Progenitor cell of endocrine pancreas (in vitro differentiated cells): ENCODE results near the gene ABHD17A. TPM values are rescaled to one million over a fixed set of nuclear protein-coding genes. Genes with fewer than 3 reads are reported as not detected.

Source experiments
- DNase-seq: peaks from one replicate; pipeline ENCODE4 v3.0.0; 2021; ENCODE audit warnings: low spot score; ENCODE audit not compliant: unreplicated experiment
- H3K27ac Mint-ChIP-seq: 2 replicates; pipeline ENCODE4 v1.8.0; 2021; ENCODE audit warnings: mild to moderate bottlenecking, moderate library complexity, mixed read lengths
- H3K27me3 Mint-ChIP-seq: 2 replicates; pipeline ENCODE4 v1.8.0; 2021; ENCODE audit warnings: mixed read lengths
- H3K36me3 Mint-ChIP-seq: 2 replicates; pipeline ENCODE4 v1.8.0; 2022; ENCODE audit warnings: mixed read lengths; ENCODE audit not compliant: insufficient read depth
- H3K4me1 Mint-ChIP-seq: 2 replicates; pipeline ENCODE4 v1.8.0; 2021; ENCODE audit warnings: low read depth, mixed read lengths
- H3K4me3 Mint-ChIP-seq: 2 replicates; pipeline ENCODE4 v1.8.0; 2021; ENCODE audit warnings: low read depth, mild to moderate bottlenecking, moderate library complexity, mixed read lengths
- H3K9me3 Mint-ChIP-seq: 2 replicates; pipeline ENCODE4 v1.8.0; 2021; ENCODE audit warnings: low read depth, mixed read lengths
- CTCF ChIP-seq: fragments of 200-600 bp; sonication (generic); IDR thresholded peaks from one replicate; pipeline ENCODE4 v1.5.0; 2021; ENCODE audit warnings: antibody characterized with exemption, mild to moderate bottlenecking; ENCODE audit not compliant: unreplicated experiment
- total RNA-seq: library from RNA; stranded (reverse); gene quantifications from 2 replicates; pipeline ENCODE4 v1.2.1, GENCODE V29; 2021

ABHD17A gene
- total RNA-seq, 1 donor from 2014 or later, result 48.8 TPM

GRCh38 chr19:1843646-1844394 is 41.5 kb downstream of the ABHD17A start:
- Mint-ChIP-seq H3K4me3 (no peak overlapping the region), H3K36me3 (no peaks in the 10 kb centered on the region), H3K4me1 (peaks cover 12% of the 10 kb centered on the region), H3K9me3 (no peaks in the 10 kb centered on the region), H3K27ac (no peak overlapping the region), H3K27me3 (no peaks in the 10 kb centered on the region)
- TF ChIP-seq CTCF, result peak; percentile 11
- DNase-seq, result no peak

- Mint-ChIP-seq H3K27ac (no peak overlapping the region), H3K9me3 (no peaks in the 10 kb centered on the region), H3K4me3 (no peak overlapping the region), H3K36me3 (no peaks in the 10 kb centered on the region), H3K4me1 (peaks cover 12% of the 10 kb centered on the region), H3K27me3 (no peaks in the 10 kb centered on the region)
- no peak for DNase-seq
- no peak for TF ChIP-seq CTCF
Observed at GRCh38 chr19:1843116-1843515, 42.2 kb downstream of the ABHD17A start.

GRCh38 chr19:1841209-1841924 is 43.9 kb downstream of the ABHD17A start:
- no peaks in the 10 kb centered on the region for H3K9me3 Mint-ChIP-seq
- no peak for DNase-seq
- H3K4me1 Mint-ChIP-seq, result peaks cover 3% of the 10 kb centered on the region
- H3K27ac Mint-ChIP-seq, result peak overlapping the region; percentile 25
- H3K36me3 Mint-ChIP-seq, result no peaks in the 10 kb centered on the region
- H3K4me3 Mint-ChIP-seq, result no peak overlapping the region
- TF ChIP-seq CTCF, result no peak
- no peaks in the 10 kb centered on the region for H3K27me3 Mint-ChIP-seq

GRCh38 chr19:1840541-1841115 is 44.7 kb downstream of the ABHD17A start:
- H3K4me1 Mint-ChIP-seq, result no peaks in the 10 kb centered on the region
- H3K27me3 Mint-ChIP-seq, result no peaks in the 10 kb centered on the region
- DNase-seq, result no peak
- no peaks in the 10 kb centered on the region for H3K36me3 Mint-ChIP-seq
- no peak for TF ChIP-seq CTCF
- peak overlapping the region; percentile 45 for H3K27ac Mint-ChIP-seq
- H3K4me3 Mint-ChIP-seq, result no peak overlapping the region
- H3K9me3 Mint-ChIP-seq, result no peaks in the 10 kb centered on the region

GRCh38 chr19:1839658-1840540 is 45.4 kb downstream of the ABHD17A start:
- Mint-ChIP-seq H3K27me3 (no peaks in the 10 kb centered on the region), H3K9me3 (no peaks in the 10 kb centered on the region), H3K27ac (peak overlapping the region; percentile 45), H3K4me3 (no peak overlapping the region), H3K36me3 (no peaks in the 10 kb centered on the region), H3K4me1 (no peaks in the 10 kb centered on the region)
- TF ChIP-seq CTCF, result no peak
- DNase-seq, result no peak
